H1 (cell line): ENCODE results near the gene MBD5. TPM values are rescaled to one million over a fixed set of nuclear protein-coding genes. Genes with fewer than 3 reads are reported as not detected.

ENCODE experiments used
- CTCF ChIA-PET: fragments of 300-600 bp; sonication (Branson Sonifier 250); formaldehyde crosslinking; loops from one replicate; lab custom pipeline; 2021; ENCODE audit not compliant: partially characterized antibody; lab: Charles Lee
- POLR2A ChIA-PET: fragments of 300-600 bp; sonication (Branson Sonifier 250); formaldehyde crosslinking; loops from one replicate; lab custom pipeline; 2021; ENCODE audit warnings: inconsistent platforms; ENCODE audit not compliant: partially characterized antibody; lab: Charles Lee
- DNase-seq, 2 experiments: peaks; one replicate each; pipeline versions ENCODE4 v3.0.0 to v3.0.0-alpha.2; 2010 to 2022; ENCODE audit warnings: low spot score in 2 of 2, low read depth in 1 of 2, mixed read lengths in 1 of 2
- FAIRE-seq: peaks from 2 replicates; lab custom pipeline; 2011; peaks lifted over from hg19 to GRCh38; lab: Jason Lieb, UNC
- H2AFZ ChIP-seq: 2 replicates; pipeline ENCODE4 v1.8.1; 2012; ENCODE audit warnings: low read length, inconsistent platforms
- H2AK5ac ChIP-seq: 2 replicates; pipeline ENCODE4 v1.6.1; 2013; ENCODE audit warnings: low read depth, low read length
- H2BK120ac ChIP-seq: replicated peaks from 2 replicates; pipeline ENCODE3; 2013; ENCODE audit warnings: low read depth, low read length, inconsistent platforms
- H2BK12ac ChIP-seq: 2 replicates; pipeline ENCODE4 v1.6.1; 2013; ENCODE audit warnings: low read depth, low read length
- H2BK15ac ChIP-seq: 2 replicates; pipeline ENCODE4 v1.6.1; 2013; ENCODE audit warnings: low read length
- H2BK20ac ChIP-seq: 2 replicates; pipeline ENCODE4 v1.6.1; 2013; ENCODE audit warnings: low read length
- H2BK5ac ChIP-seq: 2 replicates; pipeline ENCODE4 v1.6.1; 2013; ENCODE audit warnings: low read depth, low read length
- H3K14ac ChIP-seq: 2 replicates; pipeline ENCODE4 v1.6.1; 2013; ENCODE audit warnings: inconsistent platforms; ENCODE audit not compliant: insufficient read length
- H3K18ac ChIP-seq: 2 replicates; pipeline ENCODE4 v1.6.1; 2013; ENCODE audit warnings: low read length; ENCODE audit errors: extremely low read depth
- H3K23ac ChIP-seq: 2 replicates; pipeline ENCODE4 v1.6.1; 2013; ENCODE audit warnings: inconsistent platforms; ENCODE audit not compliant: insufficient read length
- H3K23me2 ChIP-seq: 2 replicates; pipeline ENCODE4 v1.6.1; 2013; ENCODE audit warnings: low read depth, low read length
- H3K27ac ChIP-seq: 2 replicates; pipeline ENCODE4 v1.6.1; 2011; ENCODE audit warnings: low read depth, low read length, inconsistent platforms
- H3K27me3 ChIP-seq, 4 experiments: replicated peaks in 1 of 4; 1 replicate in 1 of 4; 2 replicates in 3 of 4; pipeline versions ENCODE4 v1.6.1 to v1.8.1; 2011 to 2013; ENCODE audit warnings: low read length in 3 of 4, mild to moderate bottlenecking in 3 of 4, inconsistent platforms in 2 of 4, mixed read lengths in 2 of 4, moderate library complexity in 1 of 4; ENCODE audit not compliant: control insufficient read depth in 3 of 4, insufficient read depth in 3 of 4; ENCODE audit errors: extremely low read depth in 1 of 4
- H3K36me3 ChIP-seq, 4 experiments: 2 replicates each; pipeline versions ENCODE4 v1.6.1 to v1.8.1; 2011 to 2013; ENCODE audit warnings: mild to moderate bottlenecking in 4 of 4, low read length in 3 of 4, moderate library complexity in 2 of 4, control low read depth in 1 of 4, inconsistent platforms in 1 of 4; ENCODE audit not compliant: insufficient read depth in 4 of 4, control insufficient read depth in 2 of 4
- H3K4ac ChIP-seq: replicated peaks from 2 replicates; pipeline ENCODE3; 2013; ENCODE audit warnings: low read length, low read depth, mixed read lengths, inconsistent platforms; ENCODE audit not compliant: insufficient read length
- H3K4me1 ChIP-seq, 4 experiments: replicated peaks in 1 of 4; 1 replicate in 1 of 4; 2 replicates in 3 of 4; pipeline versions ENCODE4 v1.6.1 to v1.8.1; 2011 to 2013; ENCODE audit warnings: low read length in 3 of 4, inconsistent platforms in 2 of 4, mixed read lengths in 1 of 4; ENCODE audit not compliant: insufficient read depth in 4 of 4, control insufficient read depth in 3 of 4
- H3K4me2 ChIP-seq, 2 experiments: 2 replicates each; pipeline versions ENCODE4 v1.6.1 to v1.8.1; 2011 to 2013; ENCODE audit warnings: low read depth in 2 of 2, low read length in 2 of 2, control low read depth in 1 of 2, inconsistent platforms in 1 of 2, mild to moderate bottlenecking in 1 of 2; ENCODE audit not compliant: insufficient read depth in 1 of 2
- H3K4me3 ChIP-seq, 4 experiments: fragments of 200-600, 300-600 bp in 1 of 4; sonication (generic), shearing (Covaris generic), sonication (Bioruptor Twin) in 1 of 4; 2 replicates each; pipeline versions ENCODE4 v1.5.1 to v1.8.1; 2011 to 2016; ENCODE audit warnings: low read length in 4 of 4, low read depth in 3 of 4, control low read depth in 2 of 4, inconsistent platforms in 2 of 4, mild to moderate bottlenecking in 2 of 4, mixed read lengths in 1 of 4, moderate library complexity in 1 of 4; ENCODE audit not compliant: insufficient read depth in 2 of 4; ENCODE audit errors: extremely low read depth in 1 of 4
- H3K56ac ChIP-seq: replicated peaks from 2 replicates; pipeline ENCODE3; 2013; ENCODE audit warnings: low read depth, mild to moderate bottlenecking, mixed read lengths, low read length, inconsistent platforms; ENCODE audit not compliant: insufficient read length
- H3K79me1 ChIP-seq: 2 replicates; pipeline ENCODE4 v1.6.1; 2013; ENCODE audit warnings: low read depth, low read length, control low read depth
- H3K79me2 ChIP-seq, 2 experiments: 2 replicates each; pipeline versions ENCODE4 v1.6.1 to v1.8.1; 2012 to 2013; ENCODE audit warnings: low read length in 2 of 2, mild to moderate bottlenecking in 2 of 2, inconsistent platforms in 1 of 2; ENCODE audit not compliant: insufficient read depth in 2 of 2, control insufficient read depth in 1 of 2
- H3K9ac ChIP-seq, 4 experiments: replicated peaks in 1 of 4; 1 replicate in 1 of 4; 2 replicates in 3 of 4; pipeline versions ENCODE4 v1.6.1 to v1.8.1; 2011 to 2013; ENCODE audit warnings: low read depth in 3 of 4, low read length in 3 of 4, control low read depth in 2 of 4, mild to moderate bottlenecking in 2 of 4, moderate library complexity in 2 of 4, inconsistent platforms in 1 of 4; ENCODE audit errors: extremely low read depth in 1 of 4
- H3K9me3 ChIP-seq, 2 experiments: 2 replicates each; pipeline versions ENCODE4 v1.6.1 to v1.8.1; 2012 to 2013; ENCODE audit warnings: mild to moderate bottlenecking in 2 of 2, moderate library complexity in 2 of 2, control low read depth in 1 of 2, inconsistent platforms in 1 of 2, low read depth in 1 of 2, low read length in 1 of 2, mixed read lengths in 1 of 2; ENCODE audit not compliant: insufficient read depth in 2 of 2
- H4K20me1 ChIP-seq, 2 experiments: replicated peaks in 1 of 2; 2 replicates each; pipeline versions ENCODE3 to v1.8.1; 2011 to 2013; ENCODE audit warnings: inconsistent platforms in 2 of 2, low read length in 2 of 2, mild to moderate bottlenecking in 1 of 2; ENCODE audit not compliant: insufficient read depth in 2 of 2, control insufficient read depth in 1 of 2
- H4K5ac ChIP-seq: 2 replicates; pipeline ENCODE4 v1.6.1; 2013; ENCODE audit warnings: low read length, low read depth, mixed read lengths, inconsistent platforms; ENCODE audit not compliant: insufficient read length
- H4K8ac ChIP-seq: 2 replicates; pipeline ENCODE4 v1.8.0; 2013; ENCODE audit warnings: mild to moderate bottlenecking, moderate library complexity, low read length, inconsistent platforms; ENCODE audit not compliant: insufficient read depth; ENCODE audit errors: extremely low read depth
- H4K91ac ChIP-seq: replicated peaks from 2 replicates; pipeline ENCODE3; 2013; ENCODE audit warnings: low read length, mixed read lengths, inconsistent platforms; ENCODE audit not compliant: insufficient read length
- SP2 ChIP-seq: IDR thresholded peaks from 2 replicates; pipeline ENCODE4 v1.6.1; 2012; ENCODE audit warnings: mild to moderate bottlenecking, low read length, inconsistent platforms
- polyA plus RNA-seq, 7 experiments: library from polyadenylated mRNA; depleted of rRNA in 3 of 7; stranded (reverse) in 5 of 7; unstranded in 2 of 7; fragments of >200 nt in 5 of 7; fragments of 200-250 nt in 2 of 7; gene quantifications; 1 replicate in 5 of 7; 2 replicates in 1 of 7; 4 replicates in 1 of 7; pipeline versions ENCODE4 v1.2.1 to v1.2.3, GENCODE V29; 2011 to 2013; ENCODE audit warnings: missing spikeins in 2 of 7, mixed read lengths in 2 of 7
- total RNA-seq: library from RNA; stranded (reverse); fragmentation: NEBNext Ultra II Directional; extraction: Animal tissue kit (Norgen Biotek cat#: 25700); gene quantifications from 2 replicates; pipeline ENCODE4 v1.2.1, GENCODE V29; 2021

The MBD5 gene
- total and polyA plus RNA-seq, 2 of the 8 experiments (the other 6 are each of a cell fraction or from before 2014, with no cell fraction given): 9.7 to 29.4 TPM

DNA sequence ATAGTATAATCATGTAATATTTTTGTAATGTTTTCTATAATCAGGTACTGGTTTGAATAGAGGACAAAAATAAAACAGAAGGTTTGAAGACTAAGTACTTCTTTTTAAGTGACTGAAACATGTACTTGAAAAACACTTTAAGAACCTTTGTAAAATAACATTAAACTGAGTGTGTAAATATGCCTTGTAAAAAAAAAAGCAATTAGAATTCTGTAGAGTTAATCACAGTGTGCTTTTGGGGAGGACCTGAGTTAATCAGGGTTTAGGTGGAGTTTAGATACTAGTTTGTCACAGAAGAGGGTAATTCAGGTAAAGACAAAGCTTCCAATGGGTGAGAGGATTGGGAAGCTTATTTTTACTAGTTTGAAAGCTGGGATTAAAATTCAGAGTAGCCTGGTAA is 10.3 kb downstream of the MBD5 start:
- no peak overlapping the region for H4K5ac ChIP-seq
- no peak overlapping the region for H3K56ac ChIP-seq
- H2AFZ ChIP-seq: no peak overlapping the region
- H3K9me3 ChIP-seq: no peaks in the 10 kb centered on the region
- ChIA-PET POLR2A (no interaction called here), CTCF (interaction anchor here (1.5 to 1.6 kb wide), 2 partner anchors 41 to 478 kb away, joined by 3 read pairs; no protein-coding TSS in a partner anchor)
- no peak overlapping the region for H2BK120ac ChIP-seq
- H4K20me1 ChIP-seq: no peaks in the 10 kb centered on the region
- no peak overlapping the region for H2BK5ac ChIP-seq
- no peak overlapping the region for H2AK5ac ChIP-seq
- H2BK15ac ChIP-seq: no peak overlapping the region
- H3K18ac ChIP-seq: no peak overlapping the region
- no peak overlapping the region for H3K4ac ChIP-seq
- H3K4me3 ChIP-seq: no peak overlapping the region
- H2BK20ac ChIP-seq: no peak overlapping the region
- H4K91ac ChIP-seq: no peak overlapping the region
- no peaks in the 10 kb centered on the region for H3K27me3 ChIP-seq
- DNase-seq (no peak), FAIRE-seq (no peak)
- no peak overlapping the region for H3K23ac ChIP-seq
- H3K14ac ChIP-seq: no peak overlapping the region
- no peak overlapping the region for H3K4me2 ChIP-seq
- H3K27ac ChIP-seq: no peak overlapping the region
- H3K4me1 ChIP-seq: no peaks in the 10 kb centered on the region
- H3K79me1 ChIP-seq: no peaks in the 10 kb centered on the region
- no peaks in the 10 kb centered on the region for H3K23me2 ChIP-seq
- H3K9ac ChIP-seq: no peak overlapping the region
- H3K79me2 ChIP-seq: peaks cover 0 to 29% of the 10 kb centered on the region in 2 experiments; a peak in 2 of 4 replicates
- TF ChIP-seq SP2: no peak
- TF ChIP-seq, all 59 proteins: peak for 0
- Histone ChIP-seq H3K36me3 (no peaks in the 10 kb centered on the region), H2BK12ac (no peak overlapping the region), H4K8ac (no peak overlapping the region)
